ENCODE results near the gene CTTNBP2.

The CTTNBP2 gene

DNA sequence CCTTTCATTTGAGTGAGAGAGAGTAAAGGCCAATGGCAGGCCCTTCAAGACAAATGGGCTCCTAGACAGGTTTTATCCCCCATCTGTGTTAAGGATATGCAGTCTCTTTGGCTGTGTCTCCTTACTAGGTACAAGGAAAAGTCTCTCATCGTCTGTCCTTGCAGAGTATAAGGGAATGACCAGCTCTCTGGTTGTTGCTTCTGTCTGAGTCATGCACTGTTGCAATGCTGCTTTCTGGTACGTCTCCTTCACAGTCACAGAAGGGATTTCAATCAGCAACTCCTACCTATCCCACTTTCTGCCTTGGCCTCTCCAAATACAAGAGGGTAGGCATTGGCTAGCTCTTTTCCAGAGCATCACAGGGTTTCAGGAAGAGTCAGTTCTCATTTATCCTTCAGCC, 48.1 kb downstream of the CTTNBP2 start:
- DNase-seq (ENCODE audit: low spot score) = no peak

DNA sequence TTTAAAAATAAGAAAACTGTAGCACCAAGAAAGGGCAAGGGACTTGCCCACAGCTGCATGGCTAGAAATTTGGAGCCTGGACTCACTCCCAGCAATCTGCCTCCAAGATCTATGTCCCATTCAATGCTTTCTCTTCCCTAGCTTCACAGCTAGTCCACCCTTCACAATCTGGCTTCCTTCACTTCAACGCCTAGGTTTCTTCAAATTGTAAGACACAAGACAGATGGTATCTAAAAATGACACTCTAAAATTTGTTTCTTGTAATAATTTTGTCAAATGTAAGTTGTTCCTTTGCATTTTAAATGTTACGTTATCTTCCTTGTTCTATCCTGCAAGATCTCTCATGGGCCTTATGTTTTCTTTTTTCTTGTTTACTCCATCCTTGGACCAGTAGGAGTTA, 48.6 kb downstream of the CTTNBP2 start:
- DNase-seq (ENCODE audit: low spot score) = no peak

DNA sequence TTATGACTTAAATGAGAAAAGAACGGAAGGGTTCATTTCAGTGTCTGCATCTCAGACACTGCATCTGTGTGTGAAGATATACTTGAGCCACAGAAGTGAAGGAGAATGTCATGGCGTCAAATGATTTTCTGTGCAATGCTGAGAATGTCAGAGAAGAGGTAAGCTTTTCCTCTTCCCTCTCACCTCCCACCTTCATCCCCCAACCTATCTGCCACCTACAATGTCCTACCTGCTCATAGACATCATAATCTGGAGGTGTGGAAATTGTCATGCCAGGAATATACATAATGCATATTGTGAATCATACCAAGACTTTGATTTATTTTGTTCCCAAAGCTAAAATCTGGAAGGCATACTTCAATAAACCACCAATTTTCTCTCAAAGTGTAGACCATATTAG, 53.7 kb downstream of the CTTNBP2 start:
- no peak for DNase-seq (ENCODE audit: low spot score)

DNA sequence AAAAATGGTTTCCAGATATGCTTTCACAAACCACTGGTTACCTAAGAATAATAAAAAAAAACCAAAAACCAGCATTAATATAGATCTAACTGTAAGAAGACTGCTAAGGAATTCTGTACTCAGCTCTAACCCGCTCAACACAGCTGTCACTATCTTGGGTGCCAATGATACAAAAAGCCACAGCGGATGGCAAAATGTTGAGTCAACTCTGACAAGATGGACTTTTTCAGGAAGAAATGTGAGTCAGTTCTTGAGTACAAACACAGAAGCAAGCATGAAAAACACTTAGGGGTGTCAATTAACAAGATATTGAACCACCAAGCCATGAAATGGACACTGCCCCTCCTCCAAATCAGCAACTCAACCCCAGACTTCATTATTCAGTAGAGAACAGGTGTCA, 55.0 kb downstream of the CTTNBP2 start:
- no peak for DNase-seq (ENCODE audit: low spot score)

DNA sequence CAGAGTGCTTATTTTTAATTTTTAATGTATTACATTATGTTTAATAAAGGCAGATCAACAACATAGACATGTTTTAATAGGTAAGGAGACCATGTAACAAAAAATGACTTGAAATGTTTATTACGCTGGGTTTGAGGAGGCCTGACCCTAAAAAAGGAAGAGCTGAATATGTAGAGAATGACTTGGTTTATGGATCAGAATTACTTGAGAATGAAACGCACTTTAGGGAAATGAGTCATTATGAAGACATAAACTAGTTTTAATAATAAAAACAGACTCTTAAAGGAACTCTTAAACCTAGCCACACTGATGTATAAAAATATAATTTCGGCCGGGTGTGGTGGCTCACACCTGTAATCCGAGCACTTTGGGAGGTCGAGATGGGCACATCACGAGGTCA, 56.5 kb downstream of the CTTNBP2 start:
- DNase-seq (ENCODE audit: low spot score) = no peak

DNA sequence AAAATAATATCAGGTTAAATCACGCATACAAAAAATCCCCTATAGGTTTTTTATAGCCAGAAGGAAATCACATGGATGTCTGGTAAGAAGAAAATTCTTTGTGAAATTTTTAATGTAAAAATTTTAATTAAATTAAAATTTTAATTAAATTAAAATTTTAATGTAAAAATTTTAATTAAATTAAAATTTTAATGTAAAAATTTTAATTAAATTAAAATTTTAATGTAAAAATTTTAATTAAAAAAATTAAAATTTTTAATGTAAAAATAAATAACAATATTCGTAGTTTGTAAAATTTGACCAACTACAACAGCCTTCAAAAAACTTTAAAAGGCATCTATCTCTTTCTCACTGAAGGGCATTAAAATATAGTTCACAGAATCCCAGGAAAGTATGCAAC, 61.5 kb downstream of the CTTNBP2 start:
- DNase-seq (ENCODE audit: low spot score) = no peak

DNA sequence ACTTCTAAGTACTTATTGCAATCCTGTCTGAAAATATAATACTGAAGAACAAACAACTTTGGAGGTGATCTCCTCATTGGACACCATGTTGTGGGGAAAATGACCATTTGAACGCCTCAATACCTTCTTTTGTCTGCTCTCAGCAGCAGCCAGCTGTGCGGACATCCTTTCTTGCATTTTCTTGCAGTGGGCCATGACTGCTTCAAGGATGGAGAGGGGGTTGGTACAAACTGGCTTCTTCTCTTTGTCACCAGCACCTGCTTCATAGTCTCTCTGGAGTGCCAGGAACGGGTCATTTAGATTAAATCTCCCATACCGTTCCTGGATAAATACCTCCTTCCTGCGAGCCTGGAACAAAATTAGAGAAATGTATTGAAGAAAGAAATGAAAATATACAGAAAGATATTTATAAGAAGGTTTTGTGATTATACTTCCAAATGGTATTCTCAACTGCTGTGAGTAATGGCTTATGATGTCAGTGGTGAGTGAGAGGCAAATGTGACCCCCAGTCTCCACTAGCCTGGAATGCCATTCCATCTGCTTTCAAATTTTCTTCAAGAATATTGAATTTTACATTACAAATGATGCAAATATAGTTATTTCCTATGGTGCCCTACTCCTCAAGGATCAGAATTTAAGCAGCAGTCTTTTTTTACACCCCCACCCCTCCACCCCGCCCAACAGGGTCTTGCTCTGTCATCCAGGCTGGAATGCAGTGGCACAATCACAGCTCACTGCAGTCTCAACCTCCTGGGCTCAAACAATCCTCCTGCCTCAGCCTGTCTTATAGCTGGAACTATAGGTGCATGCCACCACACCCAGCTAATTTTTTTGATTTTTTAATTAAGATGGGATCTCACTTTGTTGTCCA, 62.4 kb downstream of the CTTNBP2 start:
- DNase-seq (ENCODE audit: low spot score) = no peak

DNA sequence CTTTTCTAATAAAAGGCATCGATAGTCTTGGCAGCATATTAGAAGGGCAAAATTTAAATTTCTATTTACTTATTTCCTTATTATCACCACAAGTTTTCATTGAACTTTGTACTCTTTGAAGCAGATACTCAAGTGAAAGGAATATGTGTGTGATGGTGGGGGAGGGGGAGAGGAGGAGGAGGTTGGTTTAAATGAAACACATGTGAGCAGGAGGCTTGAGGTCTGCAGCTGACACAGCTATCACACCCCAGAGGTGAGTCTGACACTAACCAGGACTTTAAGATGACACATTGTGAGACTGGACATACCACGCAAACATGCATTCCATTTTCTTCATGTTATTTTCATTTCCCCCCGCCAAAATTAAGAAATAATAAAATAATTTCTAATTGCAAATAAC, 63.3 kb downstream of the CTTNBP2 start:
- peak; percentile 18 for DNase-seq (ENCODE audit: low spot score)

DNA sequence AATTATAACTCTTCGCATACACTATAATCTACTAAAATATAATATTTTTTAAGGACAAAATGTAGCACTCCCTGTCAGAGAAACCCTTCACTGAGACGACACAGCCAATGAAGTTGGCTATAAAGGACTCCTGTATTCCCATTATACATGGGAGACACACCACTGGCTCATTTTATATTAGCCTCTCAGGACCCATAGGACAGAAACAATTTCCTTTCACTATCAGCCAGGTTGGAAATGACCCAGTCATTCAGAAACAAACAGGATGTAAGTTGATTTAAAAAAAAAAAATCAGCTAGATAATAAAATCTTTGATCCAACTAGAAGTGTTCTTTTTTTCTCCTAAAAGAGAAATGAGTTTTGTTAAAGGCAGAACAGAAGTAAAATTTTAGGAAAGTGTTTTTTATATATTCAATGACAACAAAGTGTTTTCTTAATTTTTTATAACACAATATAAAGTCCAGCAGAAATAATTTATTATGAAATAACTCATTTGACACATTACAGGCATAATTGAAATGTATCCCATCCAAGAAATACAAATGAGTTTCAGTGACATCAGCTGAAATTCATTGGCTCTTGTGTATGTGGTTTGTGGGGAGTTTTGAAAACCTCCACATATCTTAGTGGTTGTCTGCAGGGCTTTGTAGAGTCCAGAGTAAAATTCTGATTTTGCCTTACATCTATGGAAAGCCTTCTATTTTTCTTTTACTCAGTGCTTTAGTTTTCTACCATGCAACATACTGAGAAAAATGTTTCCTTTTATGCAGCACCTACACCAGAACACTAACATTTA, 64.1 kb downstream of the CTTNBP2 start:
- no peak for DNase-seq (ENCODE audit: low spot score)

DNA sequence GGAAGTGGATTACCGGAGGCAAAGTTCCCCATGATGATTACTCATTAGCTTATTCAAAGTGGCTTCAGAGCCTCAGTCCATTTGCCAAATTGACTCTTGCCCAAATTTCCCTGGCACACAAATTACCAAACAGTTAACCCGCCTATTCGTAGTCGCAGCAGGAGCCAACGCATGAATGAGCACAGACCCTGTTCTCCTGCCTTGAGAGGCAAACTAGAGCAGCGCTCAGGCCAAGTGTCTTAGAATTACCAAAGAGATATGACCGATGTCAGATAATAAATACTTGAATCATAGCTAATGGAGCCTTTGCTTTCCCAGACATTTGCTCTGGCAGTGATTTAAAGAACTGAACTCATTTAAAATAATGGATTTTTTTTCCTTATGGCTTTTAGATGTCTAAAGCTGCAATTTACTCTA, 64.9 kb downstream of the CTTNBP2 start:
- no peak for DNase-seq (ENCODE audit: low spot score)

DNA sequence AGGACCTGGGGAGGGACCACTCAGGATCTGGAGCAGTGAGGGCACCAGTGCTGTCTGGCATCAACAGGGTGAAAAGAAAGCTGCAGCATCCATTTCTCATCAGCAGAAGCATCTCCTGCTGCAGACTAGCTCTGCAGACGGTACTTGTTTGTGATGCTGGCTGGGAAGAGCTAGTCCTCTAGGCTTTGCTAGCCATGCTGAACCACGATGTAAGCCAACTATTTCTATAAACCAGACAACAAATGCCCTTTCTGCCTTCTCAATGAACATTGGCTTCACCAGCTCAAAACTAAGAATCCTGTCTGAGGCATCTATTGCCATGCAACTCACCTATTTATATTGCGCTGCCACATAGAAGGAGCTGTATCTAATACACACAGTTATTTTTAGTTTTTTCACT, 65.6 kb downstream of the CTTNBP2 start:
- DNase-seq (ENCODE audit: low spot score) = no peak

DNA sequence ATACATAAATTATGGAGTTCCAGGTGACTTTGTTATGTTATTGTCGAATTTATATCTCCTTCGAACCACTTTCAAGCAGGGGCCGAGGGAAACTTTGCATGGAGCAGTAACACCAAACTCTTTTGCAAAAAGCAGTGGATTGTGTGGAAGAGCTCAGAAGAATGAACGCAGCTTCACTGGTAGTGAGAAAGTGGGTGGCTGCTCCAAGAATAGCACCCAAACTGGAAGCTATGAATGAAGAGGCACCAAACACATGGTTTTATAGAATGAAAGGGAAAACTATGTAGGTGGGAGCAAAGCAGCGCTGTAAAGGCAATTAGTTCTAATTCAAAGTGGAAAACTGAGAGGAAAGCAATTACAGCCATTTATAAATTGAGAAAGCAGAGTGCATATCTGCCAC, 67.2 kb downstream of the CTTNBP2 start:
- DNase-seq (ENCODE audit: low spot score) = no peak

DNA sequence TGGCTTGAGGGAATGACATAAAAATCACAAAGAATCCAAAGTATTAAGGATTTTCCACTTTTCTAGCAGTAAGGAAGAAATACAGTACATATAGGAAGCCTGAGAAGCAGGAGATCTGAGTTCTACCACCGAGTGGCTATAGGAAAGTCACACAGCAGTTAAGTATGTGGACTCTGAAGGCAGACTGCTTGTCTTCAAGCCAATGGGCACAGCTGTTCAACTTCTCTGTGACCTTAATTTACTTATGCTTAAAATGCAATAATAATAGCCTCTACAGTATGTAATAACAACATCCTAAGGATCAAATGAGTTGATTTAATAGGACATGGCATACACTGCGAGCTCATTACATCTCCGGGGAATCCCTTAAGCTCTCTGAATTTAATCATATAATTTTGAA, 68.0 kb downstream of the CTTNBP2 start:
- DNase-seq (ENCODE audit: low spot score) = no peak

DNA sequence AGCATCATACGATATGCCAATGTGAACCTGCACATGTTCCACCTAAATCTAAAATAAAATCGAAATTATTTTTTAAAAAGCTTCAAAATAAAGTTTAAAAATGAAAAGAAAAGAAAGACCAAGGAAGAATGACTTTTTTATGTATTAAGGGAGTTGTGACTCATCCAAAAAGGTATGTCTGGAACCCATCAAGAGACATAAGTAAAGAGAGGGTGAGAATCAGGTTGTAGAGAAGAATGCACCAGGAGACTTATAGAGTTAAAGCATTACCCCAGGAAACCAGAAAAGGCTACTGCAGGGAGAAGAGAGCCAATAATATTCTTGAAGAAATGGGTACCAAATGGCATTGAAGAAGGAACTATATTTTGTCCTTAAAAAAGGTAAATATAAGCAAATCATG, 69.8 kb downstream of the CTTNBP2 start:
- DNase-seq (ENCODE audit: low spot score) = no peak

DNA sequence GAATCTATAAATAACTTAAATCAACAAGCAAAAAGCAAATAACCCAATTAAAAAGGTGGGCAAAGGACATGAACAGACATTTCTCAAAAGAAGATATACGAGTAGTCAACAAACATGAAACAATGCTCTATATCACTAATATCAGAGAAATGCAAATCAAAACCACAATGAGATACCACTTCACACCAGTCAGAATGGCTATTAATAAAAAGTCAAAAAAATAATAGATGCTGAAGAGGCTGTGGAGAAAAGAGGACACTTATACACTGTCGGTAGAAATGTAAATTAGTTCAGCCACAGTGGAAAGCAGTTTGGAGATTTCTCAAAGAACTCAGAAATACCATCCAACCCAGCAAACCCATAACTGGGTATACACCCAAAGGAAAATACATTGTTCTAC, 70.6 kb downstream of the CTTNBP2 start:
- no peak for DNase-seq (ENCODE audit: low spot score)

DNA sequence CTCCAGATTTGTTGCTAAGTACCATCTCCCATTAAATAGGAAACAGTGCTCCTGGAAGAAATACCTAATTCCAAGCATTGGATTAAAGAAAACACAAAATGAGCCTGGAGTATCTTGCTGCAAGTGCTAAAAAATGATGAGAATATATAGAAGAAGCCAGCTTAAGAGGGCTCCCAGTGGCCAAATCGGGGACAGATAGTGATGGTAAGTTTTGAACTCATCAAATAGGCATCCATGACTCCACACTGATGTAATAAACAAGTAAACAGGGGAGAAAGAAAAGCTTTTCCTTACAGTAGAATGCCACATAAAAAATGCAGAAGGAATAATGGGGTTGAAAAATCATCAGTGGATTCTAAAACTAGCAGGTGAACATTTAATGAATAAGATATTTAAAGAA, 72.4 kb downstream of the CTTNBP2 start:
- no peak for DNase-seq (ENCODE audit: low spot score)

DNA sequence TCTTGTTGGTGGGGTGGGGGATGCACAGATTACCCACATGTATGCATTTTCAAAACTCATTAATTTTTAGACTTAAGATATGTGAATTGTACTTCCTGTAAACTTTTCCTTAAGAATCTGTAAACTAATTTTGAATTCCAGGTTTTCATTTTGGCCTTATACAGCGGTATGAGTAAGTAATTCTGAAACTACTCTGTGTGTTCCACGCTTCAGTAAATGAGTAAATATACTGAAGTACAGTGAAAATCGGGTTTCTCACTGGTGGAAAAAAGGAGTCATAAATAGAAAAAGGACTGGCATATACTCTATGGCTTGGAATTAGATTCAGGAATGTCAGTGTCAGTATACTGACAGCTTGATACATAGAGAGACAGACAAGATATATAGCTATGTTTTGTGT, 72.8 kb downstream of the CTTNBP2 start:
- DNase-seq (ENCODE audit: low spot score) = no peak

DNA sequence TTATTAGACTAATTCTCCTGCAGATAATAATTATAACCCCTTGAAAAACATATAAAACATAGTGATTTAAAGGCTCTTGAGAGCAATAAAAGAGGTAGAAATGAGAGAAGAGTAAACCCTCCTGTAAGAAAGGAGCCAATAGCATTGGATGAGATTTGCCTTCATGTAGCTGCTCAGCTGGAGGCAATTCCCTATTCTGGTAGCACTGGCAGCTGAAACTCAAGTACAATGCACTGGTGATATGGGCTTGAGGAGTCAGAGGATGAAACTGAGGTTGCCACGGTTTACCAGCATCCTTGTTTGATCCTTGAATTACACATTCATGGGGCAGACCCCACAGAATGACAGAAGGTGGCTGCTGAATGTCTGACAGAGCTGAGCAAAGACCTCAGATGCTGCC, 76.4 kb downstream of the CTTNBP2 start:
- DNase-seq (ENCODE audit: low spot score) = no peak

DNA sequence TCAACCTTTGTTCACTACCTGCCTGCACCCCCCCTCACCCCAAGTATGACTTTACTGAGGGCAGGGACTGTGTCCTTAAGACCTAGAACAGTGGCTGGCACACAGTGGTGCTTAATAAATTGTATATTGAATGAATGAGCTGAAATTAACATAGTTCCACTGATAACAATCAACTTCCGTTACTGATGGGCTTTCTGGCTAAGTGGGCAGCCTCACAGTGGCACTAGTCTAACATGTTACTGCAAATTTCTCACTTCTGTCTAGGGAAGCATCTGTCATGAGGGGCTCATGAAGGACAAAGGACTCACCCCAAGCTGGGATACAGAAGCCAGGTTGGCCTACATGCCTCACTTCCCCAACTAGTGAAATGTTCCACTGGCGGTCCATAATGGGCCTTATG, 79.3 kb downstream of the CTTNBP2 start:
- no peak for DNase-seq (ENCODE audit: low spot score)

DNA sequence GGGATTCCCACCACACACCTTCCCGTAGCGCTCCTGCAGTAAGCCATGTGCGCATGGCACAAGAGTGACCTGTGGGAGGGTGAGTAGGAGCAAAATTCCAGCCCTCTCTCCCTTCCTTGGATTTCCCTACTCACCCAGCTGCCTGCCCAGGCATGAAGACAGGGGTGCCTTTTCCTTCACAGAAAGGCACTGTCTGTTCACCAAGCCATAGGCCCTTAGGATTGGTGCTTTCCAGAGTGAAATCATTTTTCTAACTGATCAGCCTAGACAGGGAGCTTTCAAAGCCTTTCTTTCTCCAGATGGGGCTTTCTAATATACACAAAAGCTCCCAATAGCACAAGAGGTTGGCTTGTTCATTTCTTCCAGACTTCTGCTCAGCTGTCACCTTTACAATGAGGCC, 79.7 kb downstream of the CTTNBP2 start:
- no peak for DNase-seq (ENCODE audit: low spot score)

DNA sequence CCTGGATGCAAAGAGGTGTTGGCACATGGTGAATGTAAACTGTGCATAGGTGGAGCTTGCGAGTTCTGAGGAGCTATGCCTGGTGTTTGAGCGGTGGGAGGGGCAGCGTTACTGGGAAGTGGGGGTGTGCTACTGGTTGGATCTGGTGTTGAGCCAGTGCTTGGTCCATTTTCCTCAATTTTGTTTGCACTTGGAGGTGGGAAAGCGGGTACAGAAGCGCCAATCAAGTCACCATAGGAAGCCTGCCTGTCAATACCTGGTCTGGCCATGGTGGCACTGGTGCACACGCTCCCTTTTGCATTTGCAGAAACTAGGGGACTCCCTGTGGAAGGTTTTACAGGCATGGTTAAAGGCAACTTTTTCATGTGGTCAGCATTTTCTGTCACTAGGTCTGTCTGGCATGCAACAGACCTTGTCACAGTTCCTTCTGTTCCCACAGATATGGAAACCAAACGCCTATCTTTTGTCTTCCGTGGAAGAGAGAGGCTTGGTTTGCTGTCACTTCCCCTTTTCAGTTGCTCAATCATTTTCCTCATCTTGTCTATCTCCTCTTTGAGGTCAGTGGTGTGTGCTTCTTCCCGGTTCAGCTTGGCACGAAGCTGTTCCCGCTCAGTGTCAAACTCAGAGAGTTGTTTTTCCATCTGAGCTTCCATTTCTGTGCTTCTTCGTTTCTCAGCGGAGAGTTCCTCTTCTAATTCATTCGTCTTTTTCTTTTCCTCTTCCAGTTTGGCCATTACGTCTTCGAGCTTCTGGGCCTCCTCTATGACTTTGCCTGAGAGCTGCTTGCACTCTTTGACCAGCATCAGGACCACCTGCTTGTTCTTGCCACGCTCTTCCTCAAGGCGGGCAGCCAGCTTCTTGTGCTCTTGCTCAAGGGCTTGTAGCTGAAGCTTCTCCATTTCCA, 81.1 kb downstream of the CTTNBP2 start:
- DNase-seq (ENCODE audit: low spot score) = no peak

DNA sequence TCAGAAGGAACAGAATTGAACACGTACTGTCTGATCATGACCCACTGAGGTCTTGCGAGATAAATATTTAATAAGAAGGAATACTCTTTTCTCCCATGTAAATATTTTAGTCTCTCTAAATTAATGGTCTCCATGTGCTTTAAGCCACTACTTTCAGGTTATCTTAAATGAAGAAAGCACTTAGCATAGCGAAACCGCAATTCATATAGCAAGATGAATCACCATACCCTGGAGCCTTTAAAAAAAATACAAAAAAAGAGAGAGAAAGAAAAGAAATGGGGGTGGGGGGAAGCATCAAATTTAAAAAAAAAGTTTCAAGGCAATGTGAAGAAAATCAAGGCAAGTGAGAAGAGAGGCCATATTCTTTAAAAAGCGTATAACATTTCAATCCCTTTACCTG, 82.5 kb downstream of the CTTNBP2 start:
- DNase-seq (ENCODE audit: low spot score) = no peak

Measured in SW480 (cell line).